ENCODE data around the gene RPS6KA2. TPM values are rescaled to one million over a fixed set of nuclear protein-coding genes. Genes with fewer than 3 reads are reported as not detected.
"Not testable (repeated sequence)": the region's sequence is repeated elsewhere in the genome, so short reads cannot be mapped to it uniquely, and the experiment has no call there.

The RPS6KA2 gene
- polyA plus RNA-seq, 1 experiment = 70.9 TPM

- Histone ChIP-seq H3K27me3 (ENCODE audit: control insufficient read depth, insufficient read depth, low read length) (no peaks in the 10 kb centered on the region), H3K4me3 (ENCODE audit: low read depth, low read length) (no peak overlapping the region), H3K9me3 (ENCODE audit: control insufficient read depth, insufficient read depth, low read length) (no peaks in the 10 kb centered on the region; the same call in 1 of the 2 replicates), H3K27ac (ENCODE audit: low read depth, low read length) (no peak overlapping the region)
- POLR2A ChIA-PET = no interaction called here
- CTCF ChIA-PET = no interaction called here
- TF ChIP-seq, protein P1, sequence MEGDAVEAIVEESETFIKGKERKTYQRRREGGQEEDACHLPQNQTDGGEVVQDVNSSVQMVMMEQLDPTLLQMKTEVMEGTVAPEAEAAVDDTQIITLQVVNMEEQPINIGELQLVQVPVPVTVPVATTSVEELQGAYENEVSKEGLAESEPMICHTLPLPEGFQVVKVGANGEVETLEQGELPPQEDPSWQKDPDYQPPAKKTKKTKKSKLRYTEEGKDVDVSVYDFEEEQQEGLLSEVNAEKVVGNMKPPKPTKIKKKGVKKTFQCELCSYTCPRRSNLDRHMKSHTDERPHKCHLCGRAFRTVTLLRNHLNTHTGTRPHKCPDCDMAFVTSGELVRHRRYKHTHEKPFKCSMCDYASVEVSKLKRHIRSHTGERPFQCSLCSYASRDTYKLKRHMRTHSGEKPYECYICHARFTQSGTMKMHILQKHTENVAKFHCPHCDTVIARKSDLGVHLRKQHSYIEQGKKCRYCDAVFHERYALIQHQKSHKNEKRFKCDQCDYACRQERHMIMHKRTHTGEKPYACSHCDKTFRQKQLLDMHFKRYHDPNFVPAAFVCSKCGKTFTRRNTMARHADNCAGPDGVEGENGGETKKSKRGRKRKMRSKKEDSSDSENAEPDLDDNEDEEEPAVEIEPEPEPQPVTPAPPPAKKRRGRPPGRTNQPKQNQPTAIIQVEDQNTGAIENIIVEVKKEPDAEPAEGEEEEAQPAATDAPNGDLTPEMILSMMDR (IDR thresholded peaks at IDR 0.05; ENCODE audit: low read depth, low read length) = no peak
- no peak for DNase-seq (ENCODE audit: low read depth, low spot score)
Measured at GRCh38 chr6:166541366-166541765, 85.7 kb downstream of the RPS6KA2 start.

GRCh38 chr6:166540631-166541331 is 86.3 kb downstream of the RPS6KA2 start:
- Histone ChIP-seq H3K4me3 (ENCODE audit: low read depth, low read length) (no peak overlapping the region), H3K27me3 (ENCODE audit: control insufficient read depth, insufficient read depth, low read length) (no peaks in the 10 kb centered on the region), H3K9me3 (ENCODE audit: control insufficient read depth, insufficient read depth, low read length) (no peaks in the 10 kb centered on the region; the same call in 1 of the 2 replicates), H3K27ac (ENCODE audit: low read depth, low read length) (no peak overlapping the region)
- TF ChIP-seq, protein P1 (IDR thresholded peaks at IDR 0.05; ENCODE audit: low read depth, low read length) = no peak
- POLR2A ChIA-PET = no interaction called here
- CTCF ChIA-PET = no interaction called here
- no peak for DNase-seq (ENCODE audit: low read depth, low spot score)

DNA sequence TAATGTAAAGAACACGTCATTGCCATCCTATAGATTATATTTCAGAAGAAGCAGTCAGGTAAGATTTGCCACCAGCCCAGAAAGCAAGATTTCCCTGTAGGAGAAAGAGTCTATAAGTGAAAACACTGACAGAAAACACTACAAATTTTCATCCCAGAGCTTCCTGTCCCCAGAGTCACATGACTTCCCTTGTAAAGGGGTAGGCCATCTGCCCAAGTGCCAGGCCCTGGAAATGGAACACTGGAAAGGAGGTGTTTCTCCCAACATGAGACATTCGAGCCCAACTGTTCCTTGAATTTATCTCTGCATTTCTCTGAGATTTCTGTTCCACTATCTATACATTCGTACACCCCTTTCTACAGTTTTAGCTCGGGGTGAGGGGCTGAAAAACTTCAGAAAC is 87.5 kb downstream of the RPS6KA2 start:
- no peaks in the 10 kb centered on the region for H3K27me3 ChIP-seq (ENCODE audit: control insufficient read depth, insufficient read depth, low read length)
- CTCF ChIA-PET = no interaction called here
- H3K4me3 ChIP-seq (ENCODE audit: low read depth, low read length) = no peak overlapping the region
- H3K9me3 ChIP-seq (ENCODE audit: control insufficient read depth, insufficient read depth, low read length) = no peaks in the 10 kb centered on the region; the same call in 1 of the 2 replicates
- no peak for DNase-seq (ENCODE audit: low read depth, low spot score)
- TF ChIP-seq, protein P1 (IDR thresholded peaks at IDR 0.05; ENCODE audit: low read depth, low read length) = no peak
- no peak overlapping the region for H3K27ac ChIP-seq (ENCODE audit: low read depth, low read length)
- POLR2A ChIA-PET = no interaction called here

DNA sequence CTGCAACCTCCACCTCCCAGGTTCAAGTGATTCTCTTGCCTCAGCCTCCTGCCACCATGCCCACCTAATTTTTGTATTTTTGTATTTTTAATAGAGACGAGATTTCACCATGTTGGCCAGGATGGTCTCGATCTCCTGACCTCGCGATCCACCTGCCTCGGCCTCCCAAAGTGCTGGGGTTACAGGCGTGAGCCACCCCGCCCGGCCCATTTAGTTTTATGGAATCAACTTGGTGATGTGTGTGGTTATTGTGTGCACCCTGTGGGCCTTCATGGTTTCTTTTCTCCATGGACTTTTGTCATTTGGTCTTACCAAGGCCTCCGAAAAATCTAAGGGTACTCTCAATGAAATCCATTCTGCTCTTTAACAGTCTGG is 88.1 kb downstream of the RPS6KA2 start:
- CTCF ChIA-PET; DNase-seq (ENCODE audit: low read depth, low spot score); H3K4me3 ChIP-seq (ENCODE audit: low read depth, low read length); H3K27ac ChIP-seq (ENCODE audit: low read depth, low read length); H3K27me3 ChIP-seq (ENCODE audit: control insufficient read depth, insufficient read depth, low read length); H3K9me3 ChIP-seq (ENCODE audit: control insufficient read depth, insufficient read depth, low read length); POLR2A ChIA-PET: not testable (repeated sequence)

DNA sequence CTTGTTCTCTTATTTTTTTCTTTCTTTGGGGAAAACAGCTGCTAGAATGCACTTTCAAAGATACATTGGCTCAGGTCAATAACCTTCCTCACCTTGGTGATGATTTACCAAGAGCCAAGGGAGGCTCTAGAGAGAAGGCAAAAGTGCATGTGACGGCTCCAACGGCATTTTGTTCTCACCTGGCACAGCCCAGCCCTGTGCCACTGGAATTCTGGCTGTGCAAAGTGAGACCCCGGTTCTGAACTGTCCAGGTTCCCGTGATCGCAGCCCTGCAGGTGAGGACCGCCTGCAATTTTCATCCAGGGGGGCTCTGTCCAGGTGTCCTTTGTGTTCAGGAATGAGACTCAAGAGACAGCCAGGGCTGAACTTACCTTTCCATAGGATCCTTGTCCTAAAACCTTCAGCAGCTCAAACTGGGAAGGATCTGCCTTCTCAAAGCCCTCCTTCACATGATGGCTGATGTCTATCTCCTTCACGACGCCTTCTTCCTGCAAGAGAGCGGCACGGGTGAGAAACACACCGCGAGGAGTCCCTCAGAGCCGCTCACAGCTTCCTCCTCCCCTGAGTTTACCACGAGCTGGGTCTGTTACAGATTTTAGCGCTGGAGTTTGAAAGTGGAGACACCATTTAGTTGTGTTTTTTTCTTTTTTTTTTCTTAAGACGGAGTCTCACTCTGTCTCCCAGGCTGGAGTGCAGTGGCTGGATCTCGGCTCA is 88.6 kb downstream of the RPS6KA2 start:
- POLR2A ChIA-PET = no interaction called here
- CTCF ChIA-PET = no interaction called here
- H3K27me3 ChIP-seq (ENCODE audit: control insufficient read depth, insufficient read depth, low read length) = no peaks in the 10 kb centered on the region
- TF ChIP-seq, protein P1 (IDR thresholded peaks at IDR 0.05; ENCODE audit: low read depth, low read length) = no peak
- no peaks in the 10 kb centered on the region; the same call in 1 of the 2 replicates for H3K9me3 ChIP-seq (ENCODE audit: control insufficient read depth, insufficient read depth, low read length)
- no peak overlapping the region for H3K4me3 ChIP-seq (ENCODE audit: low read depth, low read length)
- no peak for DNase-seq (ENCODE audit: low read depth, low spot score)
- H3K27ac ChIP-seq (ENCODE audit: low read depth, low read length) = no peak overlapping the region

Measured in AG04450 (cell line).